ENCODE measurements around the gene CLASP1. TPM values are rescaled to one million over a fixed set of nuclear protein-coding genes. Genes with fewer than 3 reads are reported as not detected.
A peak's percentile ranks its signal among the peaks of the same experiment; 100 is the strongest.

CLASP1 gene
- total and polyA plus RNA-seq, 3 donors from 2014 or later, result 43.8 to 130 (median 103) TPM

DNA sequence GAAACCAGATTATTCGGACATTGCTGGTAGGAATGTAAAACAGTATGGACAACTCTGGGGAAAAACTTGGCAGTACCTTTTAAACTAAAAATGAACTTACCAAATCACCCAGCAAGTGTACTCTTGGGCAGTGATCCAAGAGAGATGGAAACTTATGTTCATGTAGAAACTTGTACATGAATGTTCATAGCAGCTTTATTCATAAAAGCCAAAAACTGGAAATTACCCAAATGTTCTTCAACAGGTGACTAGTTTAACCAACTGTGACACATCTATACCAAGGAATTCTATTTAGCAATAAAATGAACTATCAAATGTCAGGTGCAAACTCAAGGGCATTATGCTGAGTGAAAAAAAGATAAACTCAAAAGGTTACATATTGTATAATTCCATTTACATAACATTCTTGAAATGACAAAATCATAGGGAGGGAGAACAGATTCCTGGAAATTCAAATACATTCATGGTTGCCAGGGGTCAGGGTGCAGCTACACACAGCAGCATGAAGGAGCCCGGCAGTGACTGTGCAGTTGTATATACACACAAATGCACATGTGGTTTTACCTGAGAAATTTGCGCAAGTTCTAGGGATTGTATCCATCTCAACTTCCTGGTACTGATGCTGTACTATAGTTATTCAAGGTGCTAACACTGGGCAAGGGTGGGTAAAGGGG lies 122.1 kb downstream of the CLASP1 start:
- Histone ChIP-seq H3K4me1 (peaks cover 22% of the 10 kb centered on the region), H3K27ac (no peak overlapping the region), H3K4me3 (no peak overlapping the region), H3K9me3 (no peaks in the 10 kb centered on the region), H3K27me3 (no peaks in the 10 kb centered on the region), H3K36me3 (ENCODE audit: low read depth, missing control alignments) (no peaks in the 10 kb centered on the region)
- no peak for TF ChIP-seq POLR2A (IDR thresholded peaks at IDR 0.05)
- TF ChIP-seq, protein P1, sequence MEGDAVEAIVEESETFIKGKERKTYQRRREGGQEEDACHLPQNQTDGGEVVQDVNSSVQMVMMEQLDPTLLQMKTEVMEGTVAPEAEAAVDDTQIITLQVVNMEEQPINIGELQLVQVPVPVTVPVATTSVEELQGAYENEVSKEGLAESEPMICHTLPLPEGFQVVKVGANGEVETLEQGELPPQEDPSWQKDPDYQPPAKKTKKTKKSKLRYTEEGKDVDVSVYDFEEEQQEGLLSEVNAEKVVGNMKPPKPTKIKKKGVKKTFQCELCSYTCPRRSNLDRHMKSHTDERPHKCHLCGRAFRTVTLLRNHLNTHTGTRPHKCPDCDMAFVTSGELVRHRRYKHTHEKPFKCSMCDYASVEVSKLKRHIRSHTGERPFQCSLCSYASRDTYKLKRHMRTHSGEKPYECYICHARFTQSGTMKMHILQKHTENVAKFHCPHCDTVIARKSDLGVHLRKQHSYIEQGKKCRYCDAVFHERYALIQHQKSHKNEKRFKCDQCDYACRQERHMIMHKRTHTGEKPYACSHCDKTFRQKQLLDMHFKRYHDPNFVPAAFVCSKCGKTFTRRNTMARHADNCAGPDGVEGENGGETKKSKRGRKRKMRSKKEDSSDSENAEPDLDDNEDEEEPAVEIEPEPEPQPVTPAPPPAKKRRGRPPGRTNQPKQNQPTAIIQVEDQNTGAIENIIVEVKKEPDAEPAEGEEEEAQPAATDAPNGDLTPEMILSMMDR (IDR thresholded peaks at IDR 0.05), result no peak
- DNase-seq, result no peak
- intact Hi-C loops (cut with DNase I; ENCODE audit: low total_unique reads), result no loop called here
- WGBS, 2 donors, result 55 to 62% methylated on average over 3 of the region's 3 CpGs

- peaks cover 23% of the 10 kb centered on the region for H3K4me1 ChIP-seq
- H3K27me3 ChIP-seq, result no peaks in the 10 kb centered on the region
- no peaks in the 10 kb centered on the region for H3K36me3 ChIP-seq (ENCODE audit: low read depth, missing control alignments)
- peak overlapping the region in 1 of 2 donors; percentile 33 for H3K27ac ChIP-seq
- 57 to 66% methylated on average over 9 of the region's 9 CpGs for WGBS, 2 donors
- H3K9me3 ChIP-seq, result no peaks in the 10 kb centered on the region
- DNase-seq, result peak; percentile 58
- TF ChIP-seq POLR2A (IDR thresholded peaks at IDR 0.05), result no peak
- TF ChIP-seq, protein P1 (IDR thresholded peaks at IDR 0.05), result no peak
- intact Hi-C loops (cut with DNase I; ENCODE audit: low total_unique reads), result no loop called here
- H3K4me3 ChIP-seq, result no peak overlapping the region
Measured at GRCh38 chr2:121524685-121525425, 124.4 kb downstream of the CLASP1 start.

- H3K36me3 ChIP-seq (ENCODE audit: low read depth, missing control alignments), result no peaks in the 10 kb centered on the region
Measured at GRCh38 chr2:121521359-121521758, 127.9 kb downstream of the CLASP1 start.

GRCh38 chr2:121520641-121520994 lies 128.6 kb downstream of the CLASP1 start:
- intact Hi-C loops (cut with DNase I; ENCODE audit: low total_unique reads), result no loop called here
- no peaks in the 10 kb centered on the region for H3K36me3 ChIP-seq (ENCODE audit: low read depth, missing control alignments)
- TF ChIP-seq, protein P1 (IDR thresholded peaks at IDR 0.05), result no peak
- WGBS, 2 donors, result 33 to 59% methylated on average over 3 of the region's 3 CpGs
- no peaks in the 10 kb centered on the region for H3K27me3 ChIP-seq
- peaks cover 23% of the 10 kb centered on the region for H3K4me1 ChIP-seq
- no peak overlapping the region for H3K4me3 ChIP-seq
- DNase-seq, result no peak
- no peaks in the 10 kb centered on the region for H3K9me3 ChIP-seq
- peak overlapping the region in 1 of 2 donors; percentile 70 for H3K27ac ChIP-seq

More at GRCh38 chr2:121521359-121521758, 127.9 kb downstream of the CLASP1 start:
- Histone ChIP-seq H3K27me3 (no peaks in the 10 kb centered on the region), H3K4me3 (no peak overlapping the region), H3K27ac (peak overlapping the region in 1 of 2 donors; percentile 70), H3K4me1 (peaks cover 24% of the 10 kb centered on the region), H3K9me3 (no peaks in the 10 kb centered on the region)
- TF ChIP-seq, protein P1 (IDR thresholded peaks at IDR 0.05), result no peak
- TF ChIP-seq POLR2A (IDR thresholded peaks at IDR 0.05), result no peak
- intact Hi-C loops (cut with DNase I; ENCODE audit: low total_unique reads), result no loop called here
- no peak for DNase-seq
- 65 to 67% methylated on average over 7 to 10 of the region's 10 CpGs for WGBS, 2 donors
